Stomach (tissue), 4 donors: ENCODE results near the gene EXT2.

ENCODE experiments used
- CTCF ChIP-seq, 7 experiments: fragments of 450-650 bp in 4 of 7; fragments of 200-600 bp in 3 of 7; sonication (generic) in 3 of 7; IDR thresholded peaks; one replicate each; pipeline ENCODE4 v1.5.1; 2016 to 2019; ENCODE audit warnings: antibody characterized with exemption in 7 of 7, control low read depth in 2 of 7, mild to moderate bottlenecking in 1 of 7
- POLR2A ChIP-seq, 4 donors: fragments of 450-650 bp; IDR thresholded peaks; one replicate each; pipeline ENCODE4 v1.6.1; 2016; ENCODE audit warnings: antibody characterized with exemption in 4 of 4, control low read depth in 2 of 4, mild to moderate bottlenecking in 1 of 4, moderate library complexity in 1 of 4
- POLR2AphosphoS5 ChIP-seq, 3 donors: sonication (generic); formaldehyde crosslinking; IDR thresholded peaks; one replicate each; pipeline ENCODE4 v1.6.1; 2016; ENCODE audit warnings: antibody characterized with exemption in 3 of 3

- TF ChIP-seq POLR2A (IDR thresholded peaks at IDR 0.05) (no peak), CTCF (IDR thresholded peaks at IDR 0.05) (no peak), POLR2AphosphoS5 (IDR thresholded peaks at IDR 0.05) (no peak)
Measured at GRCh38 chr11:44058275-44058674, 37.2 kb upstream of the EXT2 start.
